Measurements from ENCODE around the gene MYH16.
"Not testable (repeated sequence)": the region's sequence is repeated elsewhere in the genome, so short reads cannot be mapped to it uniquely, and the experiment has no call there.

Gene MYH16

DNA sequence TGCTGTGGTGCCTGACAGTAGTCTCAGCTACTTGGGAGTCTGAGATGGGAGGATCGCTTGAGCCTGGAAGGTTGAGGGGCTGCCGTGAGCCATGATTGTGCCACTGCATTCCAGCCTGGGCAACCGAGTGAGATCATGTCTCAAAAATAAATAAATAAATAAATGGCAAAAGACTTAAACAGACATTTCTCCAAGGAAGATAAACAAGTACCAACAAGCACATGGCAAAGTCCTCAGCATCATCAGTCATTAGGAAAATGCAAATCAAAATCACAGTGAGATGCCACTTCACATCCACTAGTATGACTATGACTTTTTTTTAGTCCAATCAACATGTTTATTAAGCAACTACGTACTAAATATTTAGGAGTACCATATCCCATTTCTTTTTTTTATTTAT is 43.4 kb upstream of the MYH16 start:
- Histone ChIP-seq H4K20me1 (ENCODE audit: insufficient read depth, low read length) (no peaks in the 10 kb centered on the region), H3K9me2 (replicated peaks; ENCODE audit: insufficient read depth, low read length) (no peaks in the 10 kb centered on the region), H3K79me2 (ENCODE audit: low read length) (no peaks in the 10 kb centered on the region), H3K9me3 (replicated peaks; ENCODE audit: insufficient read depth, low read length) (no peaks in the 10 kb centered on the region), H3K4me1 (ENCODE audit: low read length) (no peaks in the 10 kb centered on the region; the same call in 1 of the 2 replicates), H3K9ac (ENCODE audit: low read length) (no peak overlapping the region), H3K27ac (ENCODE audit: low read length) (no peak overlapping the region), H2AFZ (ENCODE audit: low read length) (no peak overlapping the region), H3F3A (ENCODE audit: insufficient read depth, low read length) (no peaks in the 10 kb centered on the region), H3K27me3 (replicated peaks; ENCODE audit: insufficient read depth, low read length) (no peaks in the 10 kb centered on the region), H3K36me3 (replicated peaks; ENCODE audit: insufficient read depth, low read length) (no peaks in the 10 kb centered on the region), H3K4me3 (ENCODE audit: low read length) (no peak overlapping the region), H3K4me2 (ENCODE audit: low read depth, low read length) (no peak overlapping the region)
- DNase-seq, result no peak
- TF ChIP-seq EZH2 (optimal IDR thresholded peaks at IDR 0.05; ENCODE audit: low read depth, low read length) (no peak), EZH2phosphoT487 (IDR thresholded peaks at IDR 0.05; ENCODE audit: low read length) (no peak)
- TF ChIP-seq, protein P1, sequence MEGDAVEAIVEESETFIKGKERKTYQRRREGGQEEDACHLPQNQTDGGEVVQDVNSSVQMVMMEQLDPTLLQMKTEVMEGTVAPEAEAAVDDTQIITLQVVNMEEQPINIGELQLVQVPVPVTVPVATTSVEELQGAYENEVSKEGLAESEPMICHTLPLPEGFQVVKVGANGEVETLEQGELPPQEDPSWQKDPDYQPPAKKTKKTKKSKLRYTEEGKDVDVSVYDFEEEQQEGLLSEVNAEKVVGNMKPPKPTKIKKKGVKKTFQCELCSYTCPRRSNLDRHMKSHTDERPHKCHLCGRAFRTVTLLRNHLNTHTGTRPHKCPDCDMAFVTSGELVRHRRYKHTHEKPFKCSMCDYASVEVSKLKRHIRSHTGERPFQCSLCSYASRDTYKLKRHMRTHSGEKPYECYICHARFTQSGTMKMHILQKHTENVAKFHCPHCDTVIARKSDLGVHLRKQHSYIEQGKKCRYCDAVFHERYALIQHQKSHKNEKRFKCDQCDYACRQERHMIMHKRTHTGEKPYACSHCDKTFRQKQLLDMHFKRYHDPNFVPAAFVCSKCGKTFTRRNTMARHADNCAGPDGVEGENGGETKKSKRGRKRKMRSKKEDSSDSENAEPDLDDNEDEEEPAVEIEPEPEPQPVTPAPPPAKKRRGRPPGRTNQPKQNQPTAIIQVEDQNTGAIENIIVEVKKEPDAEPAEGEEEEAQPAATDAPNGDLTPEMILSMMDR (IDR thresholded peaks at IDR 0.05; ENCODE audit: low read length), result no peak

DNA sequence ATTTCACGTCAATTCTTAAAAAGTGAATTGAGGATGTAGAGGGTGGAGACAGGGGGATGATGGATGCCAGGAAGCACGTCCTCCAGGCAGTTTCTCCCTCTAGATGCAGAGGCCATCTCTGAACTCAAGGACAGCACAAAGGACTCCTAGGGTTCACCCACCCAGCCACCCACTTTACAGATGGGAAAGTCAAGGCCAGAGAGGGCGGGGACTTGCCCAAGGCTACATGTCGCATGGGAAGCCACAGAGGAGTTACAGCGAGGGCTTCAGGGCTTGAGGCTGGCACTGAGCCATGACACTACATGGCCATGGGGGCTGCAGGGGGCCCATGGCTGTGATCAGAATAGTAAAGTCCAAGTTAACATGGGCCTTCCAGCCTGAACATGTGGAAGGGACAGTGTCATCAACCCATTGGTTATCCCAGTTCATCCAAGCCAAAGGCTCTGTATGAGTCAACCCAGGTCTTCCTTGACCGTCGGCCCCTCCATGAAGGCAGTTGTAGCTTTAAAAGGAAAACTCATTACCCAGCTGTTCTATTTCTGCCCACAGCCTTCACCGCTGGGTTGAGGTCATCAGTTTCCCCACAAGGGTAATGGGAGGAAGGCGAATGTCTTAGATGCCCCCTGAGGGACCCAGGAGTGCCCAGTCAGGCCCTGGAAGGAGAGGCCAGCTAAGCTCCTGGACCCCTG is 40.4 kb upstream of the MYH16 start:
- Histone ChIP-seq H3K27ac (ENCODE audit: low read length) (no peak overlapping the region), H3K79me2 (ENCODE audit: low read length) (no peaks in the 10 kb centered on the region), H3K36me3 (replicated peaks; ENCODE audit: insufficient read depth, low read length) (no peaks in the 10 kb centered on the region), H4K20me1 (ENCODE audit: insufficient read depth, low read length) (no peaks in the 10 kb centered on the region), H3K9me2 (replicated peaks; ENCODE audit: insufficient read depth, low read length) (no peaks in the 10 kb centered on the region), H3K4me1 (ENCODE audit: low read length) (no peaks in the 10 kb centered on the region), H3F3A (ENCODE audit: insufficient read depth, low read length) (no peaks in the 10 kb centered on the region), H3K4me3 (ENCODE audit: low read length) (no peak overlapping the region), H3K4me2 (ENCODE audit: low read depth, low read length) (no peak overlapping the region), H3K27me3 (replicated peaks; ENCODE audit: insufficient read depth, low read length) (no peaks in the 10 kb centered on the region), H3K9ac (ENCODE audit: low read length) (no peak overlapping the region), H3K9me3 (replicated peaks; ENCODE audit: insufficient read depth, low read length) (no peaks in the 10 kb centered on the region), H2AFZ (ENCODE audit: low read length) (no peak overlapping the region)
- TF ChIP-seq EZH2 (optimal IDR thresholded peaks at IDR 0.05; ENCODE audit: low read depth, low read length) (no peak), EZH2phosphoT487 (IDR thresholded peaks at IDR 0.05; ENCODE audit: low read length) (no peak)
- TF ChIP-seq, protein P1 (IDR thresholded peaks at IDR 0.05; ENCODE audit: low read length), result no peak
- DNase-seq, result no peak

DNA sequence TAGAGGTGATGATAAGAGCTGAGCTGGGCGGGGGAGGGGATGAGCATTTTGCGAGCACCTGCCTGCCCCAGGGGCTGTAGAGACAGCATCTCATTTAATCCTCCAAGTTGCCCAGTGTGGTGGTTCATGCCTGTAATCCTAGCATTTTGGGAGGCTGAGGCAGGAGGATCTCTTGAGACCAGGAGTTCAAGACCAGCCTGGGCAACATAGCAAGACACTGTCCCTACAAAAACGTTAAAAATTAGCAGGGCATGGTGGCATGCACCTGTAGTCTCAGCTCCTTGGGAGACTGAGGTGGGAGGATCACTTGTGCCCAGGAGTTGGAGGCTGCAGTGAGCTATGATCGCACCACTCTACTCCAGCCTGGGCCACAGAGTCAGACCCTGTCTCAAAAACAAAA is 39.7 kb upstream of the MYH16 start:
- not testable (repeated sequence) for H3K27me3 ChIP-seq (replicated peaks; ENCODE audit: insufficient read depth, low read length); H3K9me2 ChIP-seq (replicated peaks; ENCODE audit: insufficient read depth, low read length); H3F3A ChIP-seq (ENCODE audit: insufficient read depth, low read length); H3K4me2 ChIP-seq (ENCODE audit: low read depth, low read length); H3K4me1 ChIP-seq (ENCODE audit: low read length); H3K27ac ChIP-seq (ENCODE audit: low read length); DNase-seq; H3K36me3 ChIP-seq (replicated peaks; ENCODE audit: insufficient read depth, low read length); H3K9me3 ChIP-seq (replicated peaks; ENCODE audit: insufficient read depth, low read length); H4K20me1 ChIP-seq (ENCODE audit: insufficient read depth, low read length); H3K4me3 ChIP-seq (ENCODE audit: low read length); H3K79me2 ChIP-seq (ENCODE audit: low read length); H3K9ac ChIP-seq (ENCODE audit: low read length); H2AFZ ChIP-seq (ENCODE audit: low read length)

DNA sequence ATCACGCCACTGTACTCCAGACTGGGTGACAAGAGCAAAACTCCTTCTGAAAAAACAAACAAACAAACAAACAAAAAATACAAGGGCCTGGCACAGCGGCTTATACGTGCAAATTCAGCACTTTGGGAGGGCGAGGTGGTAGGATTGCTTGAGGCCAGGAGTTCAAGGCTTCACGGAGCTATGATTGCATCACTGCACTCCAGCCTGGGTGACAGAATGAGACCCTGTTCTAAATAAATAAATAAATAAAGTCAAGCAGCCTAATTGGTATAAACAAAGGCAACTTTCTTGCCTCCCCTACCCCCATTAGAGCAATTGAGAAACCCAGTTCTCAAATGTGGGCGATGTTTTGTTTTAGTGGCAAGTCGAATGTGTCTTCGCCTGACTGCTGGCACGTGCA is 38.5 kb upstream of the MYH16 start:
- no peaks in the 10 kb centered on the region for H3K4me1 ChIP-seq (ENCODE audit: low read length)
- no peak overlapping the region for H2AFZ ChIP-seq (ENCODE audit: low read length)
- H3K4me2 ChIP-seq (ENCODE audit: low read depth, low read length), result no peak overlapping the region
- no peaks in the 10 kb centered on the region for H3K79me2 ChIP-seq (ENCODE audit: low read length)
- no peak overlapping the region for H3K4me3 ChIP-seq (ENCODE audit: low read length)
- no peaks in the 10 kb centered on the region for H4K20me1 ChIP-seq (ENCODE audit: insufficient read depth, low read length)
- no peak overlapping the region for H3K27ac ChIP-seq (ENCODE audit: low read length)
- H3F3A ChIP-seq (ENCODE audit: insufficient read depth, low read length), result no peaks in the 10 kb centered on the region
- H3K27me3 ChIP-seq (replicated peaks; ENCODE audit: insufficient read depth, low read length), result no peaks in the 10 kb centered on the region
- no peak overlapping the region for H3K9ac ChIP-seq (ENCODE audit: low read length)
- H3K9me2 ChIP-seq (replicated peaks; ENCODE audit: insufficient read depth, low read length), result no peaks in the 10 kb centered on the region
- no peaks in the 10 kb centered on the region for H3K36me3 ChIP-seq (replicated peaks; ENCODE audit: insufficient read depth, low read length)
- DNase-seq, result no peak
- TF ChIP-seq EZH2phosphoT487 (IDR thresholded peaks at IDR 0.05; ENCODE audit: low read length) (no peak), EZH2 (optimal IDR thresholded peaks at IDR 0.05; ENCODE audit: low read depth, low read length) (no peak)
- TF ChIP-seq, protein P1 (IDR thresholded peaks at IDR 0.05; ENCODE audit: low read length), result no peak
- H3K9me3 ChIP-seq (replicated peaks; ENCODE audit: insufficient read depth, low read length), result no peaks in the 10 kb centered on the region
